ENCODE results near the gene CTSD.

CTSD gene

DNA sequence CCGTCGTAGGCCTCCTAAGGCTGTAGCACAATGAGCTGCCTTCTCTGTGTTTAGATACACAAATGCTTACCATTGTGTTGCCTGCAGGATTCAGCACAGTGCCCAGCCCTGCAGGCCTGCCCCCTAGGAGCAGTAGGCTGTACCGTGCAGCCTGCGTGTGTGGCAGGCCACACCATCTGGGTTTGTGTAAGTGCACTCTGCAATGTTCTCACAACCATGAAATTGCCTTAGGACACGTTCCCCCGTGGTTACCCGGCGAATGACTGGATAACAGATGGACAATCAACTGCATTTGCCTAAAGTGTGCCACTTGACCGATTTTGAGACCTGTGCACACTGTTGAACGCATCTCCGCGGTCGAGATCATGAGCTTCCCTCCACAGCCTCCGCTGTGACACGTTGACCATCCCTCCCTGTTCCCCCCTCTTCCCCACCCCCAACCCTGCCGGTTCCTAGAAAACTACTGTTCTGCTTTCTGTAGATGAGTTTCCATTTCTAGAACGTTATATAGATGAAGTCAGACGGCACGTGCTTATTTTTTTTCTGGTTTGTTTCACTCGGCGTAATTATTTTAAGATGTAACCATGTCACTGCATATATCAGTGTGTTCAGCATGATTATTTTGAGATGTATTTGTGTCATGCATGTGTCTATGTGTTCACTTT lies 22.2 kb upstream of the CTSD start:
- Histone ChIP-seq H3K27me3 (ENCODE audit: insufficient read depth, low read length, poor library complexity, severe bottlenecking) (no peaks in the 10 kb centered on the region), H4K20me1 (ENCODE audit: insufficient read depth, low read length, poor library complexity, severe bottlenecking) (no peaks in the 10 kb centered on the region), H3K9ac (ENCODE audit: low read depth, low read length, poor library complexity, severe bottlenecking) (no peak overlapping the region), H3K79me2 (ENCODE audit: insufficient read depth, low read length) (no peaks in the 10 kb centered on the region), H3K36me3 (ENCODE audit: insufficient read depth, low read length) (no peaks in the 10 kb centered on the region), H3K4me2 (ENCODE audit: low read depth, low read length, poor library complexity, severe bottlenecking) (no peak overlapping the region), H3F3A (ENCODE audit: low read depth) (no peaks in the 10 kb centered on the region), H3K4me1 (ENCODE audit: insufficient read depth, low read length, poor library complexity, severe bottlenecking) (peaks cover 18% of the 10 kb centered on the region), H3K9me3 (ENCODE audit: insufficient read depth, low read depth, low read length) (no peaks in the 10 kb centered on the region), H3K4me3 (ENCODE audit: low read length, poor library complexity, severe bottlenecking) (no peak overlapping the region), H3K9me2 (replicated peaks; ENCODE audit: low read depth, low read length) (no peaks in the 10 kb centered on the region), H2AFZ (ENCODE audit: low read length) (no peak overlapping the region)
- TF ChIP-seq, protein P1, sequence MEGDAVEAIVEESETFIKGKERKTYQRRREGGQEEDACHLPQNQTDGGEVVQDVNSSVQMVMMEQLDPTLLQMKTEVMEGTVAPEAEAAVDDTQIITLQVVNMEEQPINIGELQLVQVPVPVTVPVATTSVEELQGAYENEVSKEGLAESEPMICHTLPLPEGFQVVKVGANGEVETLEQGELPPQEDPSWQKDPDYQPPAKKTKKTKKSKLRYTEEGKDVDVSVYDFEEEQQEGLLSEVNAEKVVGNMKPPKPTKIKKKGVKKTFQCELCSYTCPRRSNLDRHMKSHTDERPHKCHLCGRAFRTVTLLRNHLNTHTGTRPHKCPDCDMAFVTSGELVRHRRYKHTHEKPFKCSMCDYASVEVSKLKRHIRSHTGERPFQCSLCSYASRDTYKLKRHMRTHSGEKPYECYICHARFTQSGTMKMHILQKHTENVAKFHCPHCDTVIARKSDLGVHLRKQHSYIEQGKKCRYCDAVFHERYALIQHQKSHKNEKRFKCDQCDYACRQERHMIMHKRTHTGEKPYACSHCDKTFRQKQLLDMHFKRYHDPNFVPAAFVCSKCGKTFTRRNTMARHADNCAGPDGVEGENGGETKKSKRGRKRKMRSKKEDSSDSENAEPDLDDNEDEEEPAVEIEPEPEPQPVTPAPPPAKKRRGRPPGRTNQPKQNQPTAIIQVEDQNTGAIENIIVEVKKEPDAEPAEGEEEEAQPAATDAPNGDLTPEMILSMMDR (conservative IDR thresholded peaks at IDR 0.05; ENCODE audit: low read length) = no peak
- TF ChIP-seq EZH2phosphoT487 (IDR thresholded peaks at IDR 0.05; ENCODE audit: borderline replicate concordance) = no peak

DNA sequence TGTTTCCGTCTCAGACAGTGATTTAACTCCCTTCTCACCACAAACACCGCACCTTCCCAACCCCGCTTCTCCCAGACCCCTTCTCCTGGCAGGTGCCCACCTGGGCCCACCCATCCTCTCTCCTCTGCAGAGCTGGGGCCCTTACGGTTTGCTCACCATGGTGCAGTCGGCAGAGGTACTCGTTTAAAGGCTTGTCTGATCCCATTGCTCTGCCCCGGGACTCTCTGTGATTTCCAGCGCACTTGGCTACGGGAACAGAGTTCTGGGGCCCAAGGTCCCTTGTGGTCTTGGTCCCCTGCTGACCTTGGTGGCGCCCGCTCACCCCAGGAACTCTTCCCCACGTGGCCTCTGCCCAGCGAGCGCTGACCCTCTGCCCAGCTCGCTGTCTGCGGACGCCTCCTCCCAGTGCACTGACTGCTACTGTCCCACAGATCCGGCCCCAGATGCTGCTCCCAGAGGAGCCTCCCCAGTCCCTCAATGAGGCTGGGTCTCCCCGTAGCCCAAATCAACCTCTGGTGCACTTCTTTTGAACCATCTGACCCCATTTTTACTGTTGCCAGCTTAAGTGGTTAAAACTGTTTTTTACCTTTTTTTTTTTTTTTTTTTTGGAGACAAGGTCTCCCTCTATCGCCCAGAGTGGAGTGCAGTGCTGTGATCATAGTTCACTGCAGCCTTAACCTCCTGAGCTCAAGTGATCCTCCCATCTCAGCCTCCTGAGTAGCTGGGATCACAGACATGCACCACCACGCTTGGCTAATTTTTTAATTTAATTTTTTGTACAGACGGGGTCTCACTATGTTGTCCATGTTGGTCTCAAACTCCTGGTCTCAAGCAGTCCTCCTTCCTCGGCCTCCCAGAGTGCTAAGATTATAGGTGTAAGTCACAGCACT lies 21.3 kb upstream of the CTSD start:
- Histone ChIP-seq H3K4me3 (ENCODE audit: low read length, poor library complexity, severe bottlenecking) (no peak overlapping the region), H3K9me2 (replicated peaks; ENCODE audit: low read depth, low read length) (no peaks in the 10 kb centered on the region), H2AFZ (ENCODE audit: low read length) (no peak overlapping the region), H3K9ac (ENCODE audit: low read depth, low read length, poor library complexity, severe bottlenecking) (no peak overlapping the region), H3K4me2 (ENCODE audit: low read depth, low read length, poor library complexity, severe bottlenecking) (no peak overlapping the region), H3F3A (ENCODE audit: low read depth) (no peaks in the 10 kb centered on the region), H3K36me3 (ENCODE audit: insufficient read depth, low read length) (no peaks in the 10 kb centered on the region), H4K20me1 (ENCODE audit: insufficient read depth, low read length, poor library complexity, severe bottlenecking) (no peaks in the 10 kb centered on the region), H3K4me1 (ENCODE audit: insufficient read depth, low read length, poor library complexity, severe bottlenecking) (peaks cover 21% of the 10 kb centered on the region), H3K9me3 (ENCODE audit: insufficient read depth, low read depth, low read length) (no peaks in the 10 kb centered on the region), H3K79me2 (ENCODE audit: insufficient read depth, low read length) (no peaks in the 10 kb centered on the region), H3K27me3 (ENCODE audit: insufficient read depth, low read length, poor library complexity, severe bottlenecking) (no peaks in the 10 kb centered on the region)
- TF ChIP-seq, protein P1 (conservative IDR thresholded peaks at IDR 0.05; ENCODE audit: low read length) = no peak
- no peak for TF ChIP-seq EZH2phosphoT487 (IDR thresholded peaks at IDR 0.05; ENCODE audit: borderline replicate concordance)

DNA sequence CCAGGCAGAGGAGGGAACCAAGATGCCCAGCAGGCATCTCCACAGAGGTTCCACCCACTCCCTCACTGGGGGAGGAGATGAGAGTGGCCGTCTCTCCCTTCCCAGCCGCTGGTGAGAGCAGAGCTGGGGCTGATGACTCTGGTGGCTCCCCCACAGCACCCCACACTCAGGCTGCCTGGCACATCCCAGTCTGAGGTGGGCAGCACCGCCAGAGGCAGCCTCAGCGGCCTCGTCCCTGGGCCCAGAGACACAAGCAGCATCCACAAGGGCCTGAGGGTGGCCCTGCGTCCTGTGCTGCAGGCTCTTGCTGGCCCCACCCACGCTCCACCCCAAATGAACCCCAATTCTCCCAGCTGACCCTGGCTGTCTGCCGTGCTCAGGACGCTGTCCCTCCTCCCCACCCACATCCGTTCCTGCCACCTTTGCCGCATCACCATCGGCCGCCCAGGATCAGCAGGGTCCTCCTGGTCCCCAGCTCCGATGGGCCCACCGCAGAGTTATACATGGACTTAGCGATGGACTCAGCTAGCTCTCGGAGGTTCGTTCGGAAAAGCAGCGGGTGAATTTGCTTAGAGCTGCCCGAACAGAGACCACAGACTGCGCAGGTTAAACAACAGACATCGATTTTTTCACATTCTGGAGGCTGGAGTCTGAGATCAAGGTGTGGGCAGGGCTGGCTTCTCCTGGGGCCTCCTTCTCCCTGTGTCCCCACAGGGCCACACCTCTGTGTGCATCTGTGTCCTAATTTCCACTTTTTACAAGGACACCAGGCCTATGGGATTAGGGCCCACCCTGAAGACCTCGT lies 20.2 kb upstream of the CTSD start:
- no peaks in the 10 kb centered on the region for H3K27me3 ChIP-seq (ENCODE audit: insufficient read depth, low read length, poor library complexity, severe bottlenecking)
- no peak for TF ChIP-seq EZH2phosphoT487 (IDR thresholded peaks at IDR 0.05; ENCODE audit: borderline replicate concordance)
- TF ChIP-seq, protein P1 (conservative IDR thresholded peaks at IDR 0.05; ENCODE audit: low read length) = no peak

More for the DNA sequence above, 20.2 kb upstream of the CTSD start:
- Histone ChIP-seq H3K9ac (ENCODE audit: low read depth, low read length, poor library complexity, severe bottlenecking) (no peak overlapping the region), H3K9me3 (ENCODE audit: insufficient read depth, low read depth, low read length) (no peaks in the 10 kb centered on the region), H3K4me3 (ENCODE audit: low read length, poor library complexity, severe bottlenecking) (no peak overlapping the region), H3K9me2 (replicated peaks; ENCODE audit: low read depth, low read length) (no peaks in the 10 kb centered on the region), H3K79me2 (ENCODE audit: insufficient read depth, low read length) (no peaks in the 10 kb centered on the region), H3F3A (ENCODE audit: low read depth) (no peaks in the 10 kb centered on the region), H3K4me2 (ENCODE audit: low read depth, low read length, poor library complexity, severe bottlenecking) (no peak overlapping the region), H3K36me3 (ENCODE audit: insufficient read depth, low read length) (no peaks in the 10 kb centered on the region), H2AFZ (ENCODE audit: low read length) (no peak overlapping the region), H4K20me1 (ENCODE audit: insufficient read depth, low read length, poor library complexity, severe bottlenecking) (no peaks in the 10 kb centered on the region), H3K4me1 (ENCODE audit: insufficient read depth, low read length, poor library complexity, severe bottlenecking) (peaks cover 21% of the 10 kb centered on the region)

Measured in Loucy (cell line).